NCI-H1694 treated with DMSO at 0.1 percent for 48 hours (cell line): ENCODE data around the gene ZNF354C.

Experiments used
- DNase-seq: peaks from one replicate; lab custom pipeline; 2025; lab: John Stamatoyannopoulos, UW

Gene ZNF354C

DNA sequence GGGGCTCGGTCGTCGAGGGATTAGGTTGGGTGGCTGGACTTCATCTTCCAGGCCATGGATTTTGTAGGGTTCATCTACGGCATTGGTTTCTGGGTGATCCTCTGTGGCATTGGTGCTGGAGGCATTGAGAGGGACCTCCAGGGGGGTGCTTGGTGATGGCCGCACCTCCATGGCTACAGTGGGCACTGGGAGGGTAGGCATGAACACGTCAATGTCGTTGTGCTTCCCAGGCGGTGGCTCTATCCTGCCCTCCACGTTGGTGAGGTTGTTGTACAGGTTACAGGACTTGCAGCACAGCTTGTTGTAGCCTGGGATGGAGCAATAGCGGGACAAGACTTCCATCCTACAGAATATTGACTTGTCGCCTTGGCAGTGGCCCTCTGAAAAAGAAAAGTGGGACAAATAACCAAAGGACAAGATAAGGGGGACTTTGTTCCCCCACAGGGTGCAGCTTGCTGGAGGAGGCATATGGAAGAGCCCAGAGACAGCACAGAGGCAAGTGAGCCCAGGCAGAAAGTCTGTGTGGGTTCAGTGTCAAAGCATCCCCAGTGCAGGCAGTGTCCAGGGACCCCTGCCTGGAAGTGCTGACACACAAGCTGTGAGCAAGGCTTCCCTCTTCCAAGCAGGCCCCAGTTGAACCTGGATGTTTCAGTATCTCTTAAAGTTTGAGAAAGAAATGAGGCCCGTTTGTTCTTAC is 53.9 kb downstream of the ZNF354C start:
- DNase-seq = no peak

DNA sequence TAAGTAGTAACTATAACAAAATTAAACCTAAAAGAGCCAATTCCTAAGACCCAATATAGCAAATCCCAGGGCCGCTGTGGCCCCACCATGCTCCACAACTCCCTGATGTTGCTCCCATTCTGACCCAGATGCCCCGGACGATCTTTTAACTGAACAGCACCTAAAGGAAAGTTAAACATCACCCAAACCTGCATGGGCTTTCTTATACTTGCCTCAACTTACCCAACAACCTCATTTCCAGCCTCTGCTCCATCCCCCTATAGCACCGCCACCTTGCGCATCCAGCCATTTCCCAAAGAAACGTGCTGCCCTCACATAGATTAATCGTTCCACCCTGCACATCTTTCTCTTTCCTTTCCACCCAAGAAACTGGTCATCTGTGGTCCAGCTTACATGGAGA is 54.6 kb downstream of the ZNF354C start:
- no peak for DNase-seq

DNA sequence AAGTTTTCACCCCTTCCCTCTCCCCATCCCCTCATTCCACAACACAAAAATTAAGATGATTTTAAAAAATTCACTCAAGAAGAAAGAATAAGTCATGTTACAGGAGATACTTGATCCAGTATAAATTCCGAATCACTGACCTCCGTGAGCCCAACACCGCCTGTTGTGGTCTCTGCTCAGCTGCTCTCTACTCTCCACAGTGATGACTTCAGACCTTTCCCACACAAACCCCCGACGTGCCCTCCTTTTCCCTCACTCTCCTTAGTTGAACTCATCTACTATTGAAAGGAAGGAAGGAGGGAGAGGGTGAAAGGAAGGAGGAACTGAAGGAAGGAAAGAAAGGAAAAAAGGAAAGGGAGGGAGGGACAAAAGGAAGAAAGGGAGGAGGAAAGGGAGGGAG is 55.1 kb downstream of the ZNF354C start:
- DNase-seq = no peak

DNA sequence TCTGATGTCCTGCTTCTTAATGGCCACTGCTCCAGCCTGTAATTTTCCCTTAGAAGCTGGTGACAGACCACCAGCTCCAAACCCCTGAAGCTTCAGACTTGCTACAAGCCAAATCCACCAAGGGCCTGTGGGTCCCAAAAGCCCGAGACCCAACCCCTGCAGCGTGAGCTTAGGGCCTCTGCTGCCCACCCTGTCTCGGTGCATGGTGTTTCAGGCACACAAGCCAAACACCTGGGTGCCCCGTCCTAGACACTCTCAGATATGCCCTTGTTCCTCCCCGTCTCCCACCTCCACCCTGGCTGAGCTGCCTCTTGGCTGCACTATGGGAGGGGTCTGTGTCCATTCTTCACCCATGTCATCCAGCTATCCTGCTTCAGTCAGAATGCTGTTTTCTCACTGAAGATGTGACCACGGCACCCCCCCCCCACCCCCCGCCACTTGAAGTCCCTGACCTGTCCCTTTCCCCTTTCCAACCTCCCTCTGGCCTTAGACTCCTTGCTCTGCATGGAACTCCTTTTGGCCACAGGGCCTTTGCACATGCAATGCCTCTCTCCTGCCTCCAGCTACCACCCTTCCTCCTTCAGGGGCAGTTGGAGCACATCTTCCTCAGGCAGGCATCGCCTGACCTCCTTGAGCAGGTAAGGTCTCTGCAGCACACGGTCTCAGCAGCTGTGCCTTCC is 55.8 kb downstream of the ZNF354C start:
- DNase-seq = no peak

DNA sequence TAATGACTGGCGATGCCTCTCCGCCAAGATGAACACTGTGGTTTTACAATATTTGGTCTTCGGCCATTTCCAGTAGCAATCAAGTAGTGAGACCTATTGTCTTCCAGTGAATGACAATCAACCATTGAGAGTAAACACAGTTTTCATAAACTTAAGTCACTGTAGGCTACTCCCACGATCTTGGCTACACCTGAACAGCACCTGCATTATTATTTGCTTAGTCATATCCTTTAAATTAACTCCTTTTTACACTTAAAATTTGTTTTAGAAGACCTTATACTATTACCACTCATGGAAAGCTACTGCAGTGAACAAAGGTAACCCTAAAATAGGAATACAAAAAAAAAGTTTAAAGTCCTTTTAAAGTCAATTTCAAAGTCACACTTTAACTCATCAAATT is 58.2 kb downstream of the ZNF354C start:
- no peak for DNase-seq

DNA sequence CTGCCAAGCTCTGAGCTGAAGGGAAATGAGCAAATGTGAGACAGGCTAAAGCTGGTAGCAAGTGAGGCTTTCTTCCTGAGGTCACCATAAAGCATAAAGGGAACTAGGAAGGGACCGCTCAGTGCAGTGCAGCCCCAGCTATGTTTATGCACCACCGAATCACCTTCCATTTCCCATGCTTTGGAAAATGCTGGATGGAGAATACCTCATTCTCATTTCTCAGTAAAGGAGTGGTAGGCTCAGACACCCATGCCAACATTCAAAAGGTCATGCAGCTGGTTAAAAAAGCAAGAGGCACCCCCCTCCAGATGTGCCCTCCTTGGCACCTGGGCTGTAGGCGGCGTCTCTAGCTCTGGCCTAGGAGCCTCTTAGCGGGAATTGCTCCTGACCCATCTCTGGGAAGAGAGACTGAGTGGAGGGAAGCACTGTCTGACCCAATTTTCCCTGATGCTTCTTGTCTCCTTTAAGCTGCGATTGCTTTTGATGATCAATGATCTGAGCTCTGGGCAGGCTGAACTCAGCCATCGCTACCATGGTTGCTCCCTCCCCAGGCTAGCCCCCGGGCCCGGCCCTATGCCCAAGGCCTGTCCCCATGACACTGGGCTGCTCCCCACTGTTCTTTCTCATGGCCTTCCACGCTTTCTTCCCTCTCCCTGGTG is 58.7 kb downstream of the ZNF354C start:
- DNase-seq = no peak

DNA sequence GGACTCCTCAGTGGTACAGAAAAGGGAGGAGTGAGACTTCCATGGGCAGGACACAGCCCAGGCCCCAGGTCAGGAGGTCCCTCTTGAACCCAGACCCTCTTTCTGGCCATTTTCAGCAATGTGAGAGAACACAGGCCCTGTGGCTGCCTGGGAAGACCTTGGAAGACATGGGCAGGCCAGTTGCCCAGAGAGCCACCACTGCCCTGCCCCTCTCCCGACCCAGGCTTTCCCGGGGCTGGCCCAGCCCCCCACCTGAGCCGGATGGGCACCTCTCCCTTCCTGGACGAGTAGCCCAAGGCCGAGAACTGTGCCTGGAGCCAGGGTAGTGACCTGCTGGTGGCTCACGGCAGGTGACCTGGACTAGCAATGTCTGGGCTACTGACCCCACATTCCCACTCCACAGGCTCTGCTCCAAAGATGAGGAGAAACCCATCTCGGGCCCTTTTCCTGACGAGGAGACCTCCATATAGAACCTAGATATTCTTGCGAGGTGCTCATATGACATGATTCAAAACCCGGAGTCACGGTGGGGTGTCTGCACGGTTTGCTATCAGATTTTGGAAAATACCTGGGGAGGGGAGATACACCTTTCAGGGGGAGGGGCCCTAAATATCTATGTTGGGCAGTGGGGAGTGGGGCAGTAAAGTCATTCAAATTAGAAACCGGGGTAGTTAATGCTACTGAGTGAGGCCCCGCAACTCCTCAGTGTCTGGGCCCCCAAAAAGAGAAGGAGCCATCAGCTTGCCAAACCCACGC is 59.4 kb downstream of the ZNF354C start:
- no peak for DNase-seq

DNA sequence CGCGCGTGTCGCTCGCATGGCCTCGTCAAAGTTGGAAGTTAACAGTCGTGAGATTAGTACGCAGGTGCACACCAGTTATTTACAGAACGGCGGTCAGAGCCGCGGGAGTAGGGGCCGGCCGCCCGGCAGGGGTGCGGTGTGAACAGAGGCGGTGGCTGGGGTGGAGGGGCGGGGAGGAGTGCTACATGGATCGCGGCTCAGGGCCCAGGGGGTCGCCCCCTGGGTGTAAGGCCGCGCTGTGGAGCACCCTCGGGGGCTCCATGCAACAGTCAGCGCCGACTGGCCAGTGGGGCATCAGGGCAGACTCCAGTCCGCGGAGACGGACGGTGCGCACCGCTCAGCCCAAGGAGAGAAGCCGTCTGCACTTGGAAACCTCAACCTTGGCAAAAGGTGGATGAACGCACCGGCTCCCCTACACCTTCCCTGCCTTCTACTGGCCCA is 60.3 kb downstream of the ZNF354C start:
- no peak for DNase-seq

DNA sequence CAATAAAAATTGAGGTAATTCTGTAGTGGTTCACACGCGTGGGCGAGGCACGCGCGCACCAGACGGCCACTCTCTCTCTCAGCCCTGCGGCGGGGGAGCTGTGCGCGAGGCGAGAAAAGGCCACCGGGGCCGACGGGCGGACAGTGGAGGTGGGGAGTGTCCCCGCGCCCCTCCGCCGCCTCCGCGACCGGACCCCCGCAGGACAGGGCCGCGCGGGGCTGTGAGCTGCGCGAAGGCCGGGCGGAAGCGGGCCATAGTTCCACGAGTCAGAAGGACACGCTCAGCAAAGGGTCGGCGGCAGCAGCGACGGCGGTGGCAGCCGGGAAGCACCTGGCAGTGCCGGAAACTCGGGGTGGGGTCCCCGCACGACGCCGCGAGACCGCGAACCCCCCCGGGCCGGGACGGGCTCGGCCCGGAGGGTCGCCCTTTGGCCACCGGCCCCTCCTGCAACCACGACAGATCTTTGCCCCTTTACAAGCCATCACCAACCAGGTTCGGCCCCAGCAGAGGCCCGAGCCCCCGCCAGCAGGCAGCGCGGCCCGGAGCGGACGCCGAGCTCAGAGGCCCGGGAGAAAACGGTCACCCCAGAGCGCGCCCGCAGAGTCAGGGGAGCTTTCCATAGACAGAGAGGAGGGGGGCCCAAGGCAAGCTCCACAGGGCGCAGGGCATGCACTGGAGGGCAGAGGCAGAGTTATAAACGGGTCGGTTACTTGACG is 60.9 kb downstream of the ZNF354C start:
- no peak for DNase-seq

DNA sequence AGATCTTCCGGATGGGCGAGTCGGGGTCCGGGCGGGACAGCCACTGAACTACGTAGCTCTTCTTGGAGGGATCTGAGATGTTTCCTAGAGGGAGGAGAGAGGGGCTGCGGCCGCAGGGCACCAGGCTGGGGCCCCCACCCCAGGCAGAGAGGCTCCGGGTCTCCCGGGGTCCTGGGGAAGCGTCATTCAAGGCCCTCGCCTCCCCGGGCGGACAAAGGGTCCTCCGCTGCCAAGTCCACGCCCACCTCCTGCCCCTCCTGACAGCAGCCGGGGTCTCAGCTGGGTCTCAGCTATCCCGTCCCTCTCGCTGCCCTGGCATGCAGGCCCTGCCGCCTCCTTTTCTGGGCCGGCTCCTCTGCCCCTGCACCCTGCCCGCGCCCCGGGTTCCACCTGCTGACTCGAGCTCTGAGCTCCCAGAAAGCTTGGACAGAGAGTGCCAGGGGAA is 61.5 kb downstream of the ZNF354C start:
- no peak for DNase-seq

DNA sequence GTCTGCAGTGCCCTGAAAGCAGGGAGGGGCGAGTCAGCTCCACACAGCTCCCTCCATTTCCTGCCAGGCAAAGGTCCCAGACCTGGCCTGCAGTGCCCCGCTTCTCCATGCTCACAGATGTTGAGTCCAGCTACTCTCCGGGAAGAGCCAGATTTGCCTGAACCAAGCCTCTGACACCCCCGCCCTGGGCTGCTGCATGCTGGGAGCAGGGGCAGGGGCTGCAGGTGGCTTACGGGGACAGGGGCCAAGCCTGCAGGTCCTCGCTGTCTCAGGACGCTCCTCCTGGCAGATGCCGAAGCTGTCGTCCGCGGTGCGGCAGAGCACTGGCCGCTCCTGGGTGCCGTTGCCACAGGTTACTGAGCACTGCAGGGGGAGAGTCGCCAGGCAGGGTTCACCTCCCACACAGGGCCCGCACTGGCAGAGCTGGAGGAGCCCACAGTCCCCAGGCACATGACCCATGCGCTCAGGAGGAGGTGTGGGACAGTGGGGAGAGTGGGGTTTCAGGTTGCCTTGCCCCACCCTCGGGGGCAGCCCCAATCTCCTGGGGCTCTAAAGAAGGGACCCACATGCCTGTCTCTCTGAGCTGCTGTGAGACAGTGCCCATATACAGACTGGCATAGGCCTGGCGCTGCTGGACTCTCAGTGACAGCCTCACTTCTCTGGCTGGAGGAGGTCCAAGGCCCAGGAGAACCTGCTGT is 62.4 kb downstream of the ZNF354C start:
- no peak for DNase-seq

DNA sequence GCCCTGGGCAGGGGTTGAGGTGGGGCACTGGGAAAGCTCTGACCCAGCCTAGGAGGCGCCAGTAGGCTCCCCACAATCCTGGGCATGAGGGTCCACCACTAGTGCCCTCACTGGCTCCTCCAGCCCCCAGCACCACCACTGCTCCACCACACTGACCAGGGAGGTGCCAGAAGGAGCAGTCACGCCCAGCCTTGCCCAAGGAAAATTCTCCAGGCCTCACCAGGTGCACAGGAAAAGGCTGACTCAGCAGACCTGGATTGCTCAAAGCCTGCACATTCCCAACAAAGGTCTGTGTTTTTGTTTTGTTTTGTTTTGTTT is 62.9 kb downstream of the ZNF354C start:
- no peak for DNase-seq

DNA sequence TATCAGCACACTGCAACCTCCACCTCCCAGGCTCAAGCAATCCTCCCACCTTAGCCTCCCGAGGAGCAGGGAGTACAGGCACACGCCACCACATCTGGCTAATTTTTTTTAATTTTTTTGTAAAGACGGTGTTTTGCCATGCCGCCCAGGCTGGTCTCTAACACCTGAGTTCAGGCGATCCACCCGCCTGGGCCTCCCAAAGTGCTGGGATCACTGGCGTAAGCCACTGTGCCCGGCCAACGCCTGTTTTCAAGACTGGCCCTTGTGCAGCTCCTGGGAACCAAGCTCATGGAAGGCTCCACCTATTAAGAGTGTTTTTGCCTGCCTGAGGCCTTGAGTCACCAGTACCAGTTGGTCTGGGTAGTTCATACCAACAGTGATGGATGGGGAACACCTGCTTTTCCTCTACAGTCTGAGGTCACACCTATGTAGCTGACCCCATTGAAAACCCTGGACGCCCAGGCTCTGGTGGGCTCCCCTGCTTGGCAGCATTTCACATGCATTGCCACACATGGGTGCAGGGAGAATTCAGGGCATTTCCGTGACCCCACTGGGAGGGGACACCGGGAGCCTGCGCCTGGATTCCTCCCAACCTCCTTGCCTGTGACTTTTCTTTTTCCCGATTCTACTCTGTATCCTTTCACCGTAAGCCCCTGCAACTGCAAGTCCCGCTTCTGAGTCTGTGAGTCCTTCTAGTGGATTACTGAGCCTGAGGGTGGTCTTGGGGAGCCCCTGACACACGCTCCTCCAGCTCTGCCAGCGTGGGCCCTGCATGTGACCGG is 63.5 kb downstream of the ZNF354C start:
- no peak for DNase-seq

DNA sequence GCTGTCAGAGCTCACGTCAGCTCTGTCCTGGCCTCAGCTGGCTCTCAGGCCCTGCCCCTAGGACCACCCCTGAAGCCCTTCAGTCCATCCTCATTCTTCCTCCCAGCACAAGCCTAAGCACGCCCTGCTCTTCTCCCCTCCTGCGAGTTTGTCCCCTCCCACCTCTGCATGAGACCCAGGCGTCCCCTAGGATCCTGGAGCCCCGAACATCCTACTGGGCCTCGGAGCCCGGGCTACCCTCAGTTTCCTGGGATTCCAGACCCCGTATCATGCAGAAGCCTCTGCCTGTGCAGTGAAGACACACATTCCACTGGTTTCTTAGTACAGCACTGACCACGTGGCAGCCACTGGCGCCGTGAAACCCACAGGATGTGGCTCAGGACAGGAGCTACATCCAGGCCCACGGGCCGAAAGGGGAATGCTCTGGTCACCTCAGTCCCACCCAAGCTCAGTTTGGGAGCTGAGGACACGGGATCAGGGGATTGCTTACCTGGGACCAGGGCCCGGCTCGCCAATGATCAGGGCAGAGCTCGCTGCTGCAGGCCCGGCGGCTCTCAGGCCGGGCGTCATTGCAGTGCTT is 64.2 kb downstream of the ZNF354C start:
- DNase-seq = no peak

DNA sequence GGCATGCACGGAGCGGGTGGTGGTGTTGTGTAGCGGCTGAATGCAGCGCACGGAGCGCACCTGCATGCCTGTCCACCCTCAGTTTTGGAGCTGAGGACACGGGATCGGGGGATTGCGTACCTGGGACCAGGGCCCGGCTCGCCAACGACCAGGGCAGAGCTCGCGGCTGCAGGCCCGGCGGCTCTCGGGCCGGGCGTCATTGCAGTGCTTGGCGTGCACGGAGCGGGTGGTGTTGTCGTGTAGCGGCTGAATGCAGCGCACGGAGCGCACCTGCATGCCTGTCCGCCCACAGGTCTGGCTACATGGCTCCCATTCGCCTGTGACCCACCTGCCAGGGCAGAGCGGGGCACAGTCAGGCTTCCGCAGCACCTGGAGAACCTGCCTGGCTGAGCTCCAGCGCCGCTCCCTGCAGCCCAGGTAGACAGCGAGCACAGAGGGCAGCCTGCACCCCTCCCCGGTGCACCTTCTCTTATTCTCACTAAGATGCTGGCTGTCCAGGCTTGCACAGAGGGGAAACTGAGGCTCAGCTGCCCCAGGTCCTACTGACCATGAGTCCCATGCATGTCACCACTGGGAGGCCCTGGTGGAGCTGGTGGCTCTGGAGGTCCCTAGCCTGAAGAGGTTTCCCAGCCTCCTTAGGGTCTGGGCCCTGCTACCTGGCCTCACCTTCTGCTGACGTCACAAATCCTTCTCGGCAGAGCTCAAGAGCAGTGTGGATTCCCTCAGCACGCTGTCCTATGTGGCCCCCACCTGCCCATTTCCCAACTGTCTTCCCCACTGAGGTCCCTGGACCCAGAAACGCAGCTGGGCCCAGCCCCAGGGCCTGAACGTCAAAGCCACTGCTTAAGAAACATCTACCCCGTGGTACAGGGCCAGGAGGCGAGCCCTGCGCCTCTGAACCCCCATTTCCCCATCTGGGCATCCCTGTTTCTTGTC is 64.9 kb downstream of the ZNF354C start:
- DNase-seq = no peak

DNA sequence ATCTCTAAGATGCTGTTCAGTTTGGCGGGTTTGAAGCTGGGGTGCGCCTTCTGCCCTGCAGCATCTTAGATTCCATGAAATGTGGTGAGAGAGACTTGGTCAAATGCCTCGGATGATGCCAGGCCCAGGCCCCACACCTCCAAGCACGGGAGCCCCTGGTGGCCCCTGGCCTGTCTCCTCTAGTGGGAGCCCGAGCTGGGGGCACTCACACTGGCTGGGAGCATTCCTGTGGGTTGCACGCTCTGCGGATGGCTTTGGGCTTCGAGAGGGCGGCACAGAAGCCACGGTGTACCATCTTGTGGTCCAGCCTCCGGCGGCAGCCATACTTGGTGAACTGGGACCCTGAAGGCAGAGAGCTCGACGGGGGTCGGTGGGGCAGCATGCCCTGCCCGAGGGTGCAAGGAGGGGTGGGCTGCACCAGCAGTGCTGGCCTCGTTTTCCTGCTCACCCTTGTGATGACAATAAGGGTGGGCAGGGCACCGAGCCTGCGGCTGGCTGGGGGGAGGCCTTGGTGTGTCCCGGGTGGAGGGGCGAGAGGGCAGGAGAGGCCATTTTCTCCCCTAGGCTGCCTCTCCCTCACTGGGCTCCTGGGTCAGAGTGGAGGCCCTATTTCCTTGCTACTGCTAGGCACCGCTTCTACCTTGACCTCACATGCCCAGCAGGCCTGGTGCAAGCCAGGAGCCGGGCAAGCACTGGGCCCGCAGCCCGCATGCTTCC is 65.8 kb downstream of the ZNF354C start:
- no peak for DNase-seq

DNA sequence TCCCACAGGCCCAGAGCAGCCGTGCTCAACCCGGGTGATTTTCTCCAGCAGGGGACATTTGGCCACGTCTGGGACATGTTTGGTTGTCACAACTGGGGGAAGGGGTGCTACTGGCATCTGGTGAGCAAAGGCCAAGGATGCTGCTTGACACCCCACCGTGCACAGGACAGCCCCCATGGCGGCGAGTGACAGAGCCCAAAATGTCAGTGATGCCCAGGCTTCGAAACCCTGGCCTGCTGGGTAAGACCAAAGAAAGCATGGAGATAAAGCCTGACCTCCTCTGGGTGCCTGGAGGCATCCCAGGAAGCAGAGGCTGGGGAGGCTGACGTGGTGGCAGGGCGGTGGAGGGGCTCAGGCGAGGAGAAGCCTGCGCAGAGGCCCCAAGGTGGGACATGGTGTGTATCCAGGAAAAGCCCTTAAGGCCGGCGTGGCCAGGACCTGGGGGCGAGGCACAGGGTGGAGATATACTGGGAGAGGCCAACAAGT is 66.4 kb downstream of the ZNF354C start:
- DNase-seq = no peak
